C4-2B (cell line): Measurements from ENCODE around the gene ARHGAP31.

ENCODE experiments used
- ZFX ChIP-seq: fragments of 450-650 bp; IDR thresholded peaks from 2 replicates; pipeline ENCODE4 v1.6.1; 2017
- TF ChIP-seq, protein P1 (sequence below): fragments of 450-650 bp; conservative IDR thresholded peaks from 2 replicates; pipeline ENCODE4 v1.5.1; 2017; ENCODE audit warnings: mild to moderate bottlenecking

DNA sequence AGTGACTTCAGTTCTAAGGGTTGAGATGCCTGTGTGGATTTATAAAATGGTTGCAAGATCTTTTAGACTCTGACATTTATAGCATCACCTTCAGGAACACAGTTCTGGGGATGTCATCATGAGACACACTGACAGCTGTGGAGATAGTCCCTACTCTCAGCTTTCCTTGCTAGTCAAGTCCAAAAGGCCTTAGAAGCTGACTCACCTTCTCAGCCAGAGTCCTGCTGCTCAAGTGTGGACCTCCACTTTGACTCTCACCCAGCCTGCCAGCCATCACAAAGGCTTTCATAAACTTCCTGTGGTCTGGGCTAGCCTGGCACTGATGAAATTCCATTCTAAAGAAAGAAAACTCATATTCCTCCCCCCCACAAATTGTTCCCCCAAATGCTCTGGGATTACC, 124.5 kb downstream of the ARHGAP31 start:
- TF ChIP-seq, protein P1, sequence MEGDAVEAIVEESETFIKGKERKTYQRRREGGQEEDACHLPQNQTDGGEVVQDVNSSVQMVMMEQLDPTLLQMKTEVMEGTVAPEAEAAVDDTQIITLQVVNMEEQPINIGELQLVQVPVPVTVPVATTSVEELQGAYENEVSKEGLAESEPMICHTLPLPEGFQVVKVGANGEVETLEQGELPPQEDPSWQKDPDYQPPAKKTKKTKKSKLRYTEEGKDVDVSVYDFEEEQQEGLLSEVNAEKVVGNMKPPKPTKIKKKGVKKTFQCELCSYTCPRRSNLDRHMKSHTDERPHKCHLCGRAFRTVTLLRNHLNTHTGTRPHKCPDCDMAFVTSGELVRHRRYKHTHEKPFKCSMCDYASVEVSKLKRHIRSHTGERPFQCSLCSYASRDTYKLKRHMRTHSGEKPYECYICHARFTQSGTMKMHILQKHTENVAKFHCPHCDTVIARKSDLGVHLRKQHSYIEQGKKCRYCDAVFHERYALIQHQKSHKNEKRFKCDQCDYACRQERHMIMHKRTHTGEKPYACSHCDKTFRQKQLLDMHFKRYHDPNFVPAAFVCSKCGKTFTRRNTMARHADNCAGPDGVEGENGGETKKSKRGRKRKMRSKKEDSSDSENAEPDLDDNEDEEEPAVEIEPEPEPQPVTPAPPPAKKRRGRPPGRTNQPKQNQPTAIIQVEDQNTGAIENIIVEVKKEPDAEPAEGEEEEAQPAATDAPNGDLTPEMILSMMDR = no peak
- TF ChIP-seq ZFX = no peak
